Measurements from ENCODE around the gene CAMK1G. TPM values are rescaled to one million over a fixed set of nuclear protein-coding genes. Genes with fewer than 3 reads are reported as not detected.

CAMK1G gene
- total and polyA plus RNA-seq, 9 of the 15 experiments (the other 6 are each of a cell fraction or from before 2014, with no cell fraction given) = not detected

DNA sequence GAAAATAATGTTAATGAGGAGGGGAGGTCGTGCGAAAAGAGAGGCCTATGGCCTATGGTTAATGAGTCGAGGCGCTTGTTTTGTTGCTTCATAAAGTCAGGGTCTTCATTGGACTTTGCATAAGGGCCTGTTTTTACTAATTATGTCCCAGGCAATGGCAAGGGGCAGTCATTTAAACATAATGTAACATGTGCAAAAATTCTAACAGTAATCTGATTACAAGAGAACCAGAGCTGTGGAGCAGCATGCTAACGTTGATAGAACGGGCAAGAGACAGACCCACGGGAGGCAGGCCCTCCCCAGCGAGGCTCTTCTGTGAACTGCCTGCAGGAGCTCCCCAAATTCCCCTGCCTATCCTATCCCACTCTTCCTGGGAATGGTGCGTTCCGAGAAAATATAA lies 22.6 kb upstream of the CAMK1G start (continued):
- TF ChIP-seq, protein P1, sequence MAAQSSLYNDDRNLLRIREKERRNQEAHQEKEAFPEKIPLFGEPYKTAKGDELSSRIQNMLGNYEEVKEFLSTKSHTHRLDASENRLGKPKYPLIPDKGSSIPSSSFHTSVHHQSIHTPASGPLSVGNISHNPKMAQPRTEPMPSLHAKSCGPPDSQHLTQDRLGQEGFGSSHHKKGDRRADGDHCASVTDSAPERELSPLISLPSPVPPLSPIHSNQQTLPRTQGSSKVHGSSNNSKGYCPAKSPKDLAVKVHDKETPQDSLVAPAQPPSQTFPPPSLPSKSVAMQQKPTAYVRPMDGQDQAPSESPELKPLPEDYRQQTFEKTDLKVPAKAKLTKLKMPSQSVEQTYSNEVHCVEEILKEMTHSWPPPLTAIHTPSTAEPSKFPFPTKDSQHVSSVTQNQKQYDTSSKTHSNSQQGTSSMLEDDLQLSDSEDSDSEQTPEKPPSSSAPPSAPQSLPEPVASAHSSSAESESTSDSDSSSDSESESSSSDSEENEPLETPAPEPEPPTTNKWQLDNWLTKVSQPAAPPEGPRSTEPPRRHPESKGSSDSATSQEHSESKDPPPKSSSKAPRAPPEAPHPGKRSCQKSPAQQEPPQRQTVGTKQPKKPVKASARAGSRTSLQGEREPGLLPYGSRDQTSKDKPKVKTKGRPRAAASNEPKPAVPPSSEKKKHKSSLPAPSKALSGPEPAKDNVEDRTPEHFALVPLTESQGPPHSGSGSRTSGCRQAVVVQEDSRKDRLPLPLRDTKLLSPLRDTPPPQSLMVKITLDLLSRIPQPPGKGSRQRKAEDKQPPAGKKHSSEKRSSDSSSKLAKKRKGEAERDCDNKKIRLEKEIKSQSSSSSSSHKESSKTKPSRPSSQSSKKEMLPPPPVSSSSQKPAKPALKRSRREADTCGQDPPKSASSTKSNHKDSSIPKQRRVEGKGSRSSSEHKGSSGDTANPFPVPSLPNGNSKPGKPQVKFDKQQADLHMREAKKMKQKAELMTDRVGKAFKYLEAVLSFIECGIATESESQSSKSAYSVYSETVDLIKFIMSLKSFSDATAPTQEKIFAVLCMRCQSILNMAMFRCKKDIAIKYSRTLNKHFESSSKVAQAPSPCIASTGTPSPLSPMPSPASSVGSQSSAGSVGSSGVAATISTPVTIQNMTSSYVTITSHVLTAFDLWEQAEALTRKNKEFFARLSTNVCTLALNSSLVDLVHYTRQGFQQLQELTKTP (IDR thresholded peaks at IDR 0.05; ENCODE audit: low read depth in 1 of 2, partially characterized antibody in 2 of 2) = no peak

- ChIA-PET POLR2A (no interaction called here), CTCF (ENCODE audit: low intra/inter-chr PET ratio) (no interaction called here)
- intact Hi-C loops (cut with micrococcal nuclease) = no loop called here
- DNase-seq (ENCODE audit: extremely low read depth in 1 of 4, low spot score in 3 of 4) = no peak
- no peak overlapping the region for H3K4me3 ChIP-seq
- no peak overlapping the region for H3K27ac ChIP-seq (ENCODE audit: extremely low read depth, low read depth, low read length)
- no peak for TF ChIP-seq CBFA2T2 (conservative IDR thresholded peaks at IDR 0.05)
- TF ChIP-seq ZFP1 (CRISPR knock-in tag; IDR thresholded peaks at IDR 0.05) = no peak
- no peak for TF ChIP-seq ZNF511 (CRISPR knock-in tag; IDR thresholded peaks at IDR 0.05)
- no peak for TF ChIP-seq ZEB2 (IDR thresholded peaks at IDR 0.05)
- H4K20me1 ChIP-seq (replicated peaks; ENCODE audit: control insufficient read depth, insufficient read depth, low read length) = no peaks in the 10 kb centered on the region
- FAIRE-seq = no peak
- no peaks in the 10 kb centered on the region for H3K9me3 ChIP-seq (replicated peaks; ENCODE audit: control insufficient read depth, insufficient read depth, low read depth, low read length)
- WGBS (ENCODE audit: insufficient coverage, low coverage, missing lambda C conversion rate) = 0% methylated on average over 6 of the region's 6 CpGs
- H2AFZ ChIP-seq (ENCODE audit: low read depth, low read length) = no peak overlapping the region
- no peak for ATAC-seq
- BruUV-seq (replicated peaks) = no TSS peak
- H3K27me3 ChIP-seq (ENCODE audit: control insufficient read depth in 2 of 2, insufficient read depth in 2 of 2, low read length in 2 of 2) = peaks cover 0 to 18% of the 10 kb centered on the region in 2 experiments; a peak in 2 of 5 replicates
- in situ Hi-C loops (cut with MboI) = no loop called here
- H3K9ac ChIP-seq (ENCODE audit: insufficient read depth in 1 of 2, low read depth in 2 of 2, low read length in 2 of 2) = no peak overlapping the region
- H3K79me2 ChIP-seq (ENCODE audit: control insufficient read depth, insufficient read depth, low read length) = no peaks in the 10 kb centered on the region
- H3K9me1 ChIP-seq (ENCODE audit: control insufficient read depth, insufficient read depth, low read length) = no peaks in the 10 kb centered on the region
- H3K4me1 ChIP-seq (replicated peaks in 1 of 2; ENCODE audit: control insufficient read depth in 2 of 2, insufficient read depth in 2 of 2, low read length in 2 of 2) = no peaks in the 10 kb centered on the region
- H3K36me3 ChIP-seq (ENCODE audit: control insufficient read depth, insufficient read depth, low read length) = no peaks in the 10 kb centered on the region
- H3K4me2 ChIP-seq (ENCODE audit: insufficient read depth, low read length) = no peak overlapping the region
Observed at GRCh38 chr1:209561532-209561931, 22.0 kb upstream of the CAMK1G start.
